GM23338 (cell line): ENCODE data around the gene SNTB2. TPM values are rescaled to one million over a fixed set of nuclear protein-coding genes. Genes with fewer than 3 reads are reported as not detected.

ENCODE experiments used
- ATAC-seq: fragments of 200-7000 bp; cut with Tn5 transposase; 3 replicates; pipeline ENCODE4 v1.9.1; 2020
- DNase-seq: peaks from one replicate; pipeline ENCODE4 v3.0.0-alpha.2; 2015; ENCODE audit warnings: low spot score
- H2AFZ ChIP-seq: fragments of 200-600 bp; sonication (generic); 2 replicates; pipeline ENCODE4 v1.8.0; 2016; ENCODE audit warnings: antibody characterized with exemption, mild to moderate bottlenecking, moderate library complexity
- H3F3A ChIP-seq: fragments of 200-600 bp; sonication (generic); replicated peaks from 2 replicates; pipeline ENCODE4 v1.8.0; 2017; ENCODE audit warnings: antibody characterized with exemption, mixed run types, low read depth
- H3K27ac ChIP-seq: fragments of 200-600 bp; sonication (generic); 2 replicates; pipeline ENCODE4 v1.6.1; 2016; ENCODE audit warnings: low read depth
- H3K27me3 ChIP-seq: fragments of 200-600 bp; sonication (generic); 2 replicates; pipeline ENCODE4 v1.8.0; 2016; ENCODE audit warnings: mild to moderate bottlenecking, mixed run types, moderate library complexity; ENCODE audit not compliant: insufficient read depth
- H3K36me3 ChIP-seq: fragments of 200-600 bp; sonication (generic); 2 replicates; pipeline ENCODE4 v1.8.0; 2016; ENCODE audit warnings: mild to moderate bottlenecking; ENCODE audit not compliant: insufficient read depth
- H3K4me1 ChIP-seq: fragments of 200-600 bp; sonication (generic); 2 replicates; pipeline ENCODE4 v1.8.0; 2016; ENCODE audit warnings: mild to moderate bottlenecking, moderate library complexity; ENCODE audit not compliant: insufficient read depth
- H3K4me2 ChIP-seq: fragments of 200-600 bp; sonication (generic); 2 replicates; pipeline ENCODE4 v1.7.1; 2017; ENCODE audit warnings: mixed run types
- H3K4me3 ChIP-seq: fragments of 200-600 bp; sonication (generic); 2 replicates; pipeline ENCODE4 v1.6.1; 2016; ENCODE audit warnings: mixed run types
- H3K79me2 ChIP-seq: fragments of 200-600 bp; sonication (generic); replicated peaks from 2 replicates; pipeline ENCODE4 v1.8.0; 2017; ENCODE audit warnings: mild to moderate bottlenecking; ENCODE audit not compliant: insufficient read depth
- H3K9me2 ChIP-seq: fragments of 200-600 bp; sonication (generic); 2 replicates; pipeline ENCODE4 v1.8.0; 2017; ENCODE audit not compliant: insufficient read depth
- H4K20me1 ChIP-seq: fragments of 200-600 bp; sonication (generic); replicated peaks from 2 replicates; pipeline ENCODE4 v1.8.0; 2017; ENCODE audit warnings: mild to moderate bottlenecking; ENCODE audit not compliant: insufficient read depth
- H3K27ac Mint-ChIP-seq: 2 replicates; pipeline ENCODE4 v1.8.0; 2020; ENCODE audit warnings: inconsistent platforms, mild to moderate bottlenecking, moderate library complexity, mixed read lengths
- H3K27me3 Mint-ChIP-seq: 3 replicates; pipeline ENCODE4 v1.8.0; 2022; ENCODE audit warnings: low read depth, mild to moderate bottlenecking, moderate library complexity, mixed read lengths, inconsistent platforms; ENCODE audit not compliant: insufficient read depth, poor library complexity
- H3K36me3 Mint-ChIP-seq: 3 replicates; pipeline ENCODE4 v1.8.0; 2021; ENCODE audit warnings: low read depth, mild to moderate bottlenecking, inconsistent platforms, moderate library complexity, mixed read lengths
- H3K4me1 Mint-ChIP-seq: 3 replicates; pipeline ENCODE4 v1.8.0; 2020; ENCODE audit warnings: mild to moderate bottlenecking, inconsistent platforms, mixed read lengths
- H3K4me3 Mint-ChIP-seq: 3 replicates; pipeline ENCODE4 v1.8.0; 2021; ENCODE audit warnings: moderate library complexity, mild to moderate bottlenecking, inconsistent platforms, mixed read lengths
- H3K9me3 Mint-ChIP-seq: 3 replicates; pipeline ENCODE4 v1.8.0; 2020; ENCODE audit warnings: moderate library complexity, mild to moderate bottlenecking, inconsistent platforms, mixed read lengths
- CREB1 ChIP-seq: fragments of 250-450 bp; sonication (Bioruptor Pico); IDR thresholded peaks from 2 replicates; pipeline ENCODE4 v1.5.0; 2020; ENCODE audit warnings: low read depth, mild to moderate bottlenecking, moderate library complexity
- ETS1 ChIP-seq: IDR thresholded peaks from 2 replicates; pipeline ENCODE4 v1.6.1; 2016; ENCODE audit warnings: antibody characterized with exemption
- EZH2 ChIP-seq: fragments of 200-600 bp; sonication (generic); IDR thresholded peaks from one replicate; pipeline ENCODE4 v1.8.0; 2017; ENCODE audit warnings: antibody characterized with exemption, mild to moderate bottlenecking, low read depth; ENCODE audit not compliant: unreplicated experiment
- EZH2phosphoT487 ChIP-seq: fragments of 200-600 bp; sonication (generic); IDR thresholded peaks from one replicate; pipeline ENCODE4 v1.8.1; 2018; ENCODE audit warnings: antibody characterized with exemption; ENCODE audit not compliant: unreplicated experiment
- JUNB ChIP-seq: IDR thresholded peaks from one replicate; pipeline ENCODE4 v1.6.1; 2016; ENCODE audit warnings: antibody characterized with exemption; ENCODE audit not compliant: unreplicated experiment
- NANOG ChIP-seq: IDR thresholded peaks from 2 replicates; pipeline ENCODE4 v1.6.1; 2016; ENCODE audit warnings: antibody characterized with exemption, borderline replicate concordance
- POLR2AphosphoS5 ChIP-seq: IDR thresholded peaks from 2 replicates; pipeline ENCODE4 v1.6.1; 2016; ENCODE audit warnings: antibody characterized with exemption, low read depth
- STAT1 ChIP-seq: IDR thresholded peaks from one replicate; pipeline ENCODE4 v1.6.1; 2016; ENCODE audit warnings: antibody characterized with exemption; ENCODE audit not compliant: unreplicated experiment
- ZNF331 ChIP-seq: fragments of 250-450 bp; sonication (Bioruptor Pico); IDR thresholded peaks from 2 replicates; pipeline ENCODE4 v1.5.0; 2020; ENCODE audit warnings: low read depth, mild to moderate bottlenecking, moderate library complexity
- polyA plus RNA-seq: library from polyadenylated mRNA; unstranded; fragments of >200 nt; fragmentation: Nextera tagmentation; extraction: Ambion mirVana; gene quantifications from 2 replicates; pipeline ENCODE4 v1.2.1, GENCODE V29; 2016
- total RNA-seq: library from RNA; depleted of rRNA; stranded (reverse); fragments of >200 nt; shearing (Covaris generic); gene quantifications from 2 replicates; pipeline ENCODE4 v1.2.3, GENCODE V29; 2014
- TF ChIP-seq, protein P1 (sequence below): IDR thresholded peaks from one replicate; pipeline ENCODE4 v1.6.1; 2018; ENCODE audit warnings: antibody characterized with exemption; ENCODE audit not compliant: unreplicated experiment
- TF ChIP-seq, protein P2 (sequence below), 2 experiments: fragments of 200-600 bp in 1 of 2; sonication (generic) in 1 of 2; conservative IDR thresholded peaks; 2 replicates each; pipeline versions ENCODE4 v1.5.1 to v1.6.1; 2016 to 2017; ENCODE audit warnings: antibody characterized with exemption in 2 of 2, low read depth in 2 of 2, mild to moderate bottlenecking in 2 of 2, moderate library complexity in 1 of 2

The SNTB2 gene
- total and polyA plus RNA-seq, 2 experiments from 2014 or later: 4.8 to 42.7 TPM

GRCh38 chr16:69169051-69169450, 17.9 kb upstream of the SNTB2 start:
- TF ChIP-seq, protein P1, sequence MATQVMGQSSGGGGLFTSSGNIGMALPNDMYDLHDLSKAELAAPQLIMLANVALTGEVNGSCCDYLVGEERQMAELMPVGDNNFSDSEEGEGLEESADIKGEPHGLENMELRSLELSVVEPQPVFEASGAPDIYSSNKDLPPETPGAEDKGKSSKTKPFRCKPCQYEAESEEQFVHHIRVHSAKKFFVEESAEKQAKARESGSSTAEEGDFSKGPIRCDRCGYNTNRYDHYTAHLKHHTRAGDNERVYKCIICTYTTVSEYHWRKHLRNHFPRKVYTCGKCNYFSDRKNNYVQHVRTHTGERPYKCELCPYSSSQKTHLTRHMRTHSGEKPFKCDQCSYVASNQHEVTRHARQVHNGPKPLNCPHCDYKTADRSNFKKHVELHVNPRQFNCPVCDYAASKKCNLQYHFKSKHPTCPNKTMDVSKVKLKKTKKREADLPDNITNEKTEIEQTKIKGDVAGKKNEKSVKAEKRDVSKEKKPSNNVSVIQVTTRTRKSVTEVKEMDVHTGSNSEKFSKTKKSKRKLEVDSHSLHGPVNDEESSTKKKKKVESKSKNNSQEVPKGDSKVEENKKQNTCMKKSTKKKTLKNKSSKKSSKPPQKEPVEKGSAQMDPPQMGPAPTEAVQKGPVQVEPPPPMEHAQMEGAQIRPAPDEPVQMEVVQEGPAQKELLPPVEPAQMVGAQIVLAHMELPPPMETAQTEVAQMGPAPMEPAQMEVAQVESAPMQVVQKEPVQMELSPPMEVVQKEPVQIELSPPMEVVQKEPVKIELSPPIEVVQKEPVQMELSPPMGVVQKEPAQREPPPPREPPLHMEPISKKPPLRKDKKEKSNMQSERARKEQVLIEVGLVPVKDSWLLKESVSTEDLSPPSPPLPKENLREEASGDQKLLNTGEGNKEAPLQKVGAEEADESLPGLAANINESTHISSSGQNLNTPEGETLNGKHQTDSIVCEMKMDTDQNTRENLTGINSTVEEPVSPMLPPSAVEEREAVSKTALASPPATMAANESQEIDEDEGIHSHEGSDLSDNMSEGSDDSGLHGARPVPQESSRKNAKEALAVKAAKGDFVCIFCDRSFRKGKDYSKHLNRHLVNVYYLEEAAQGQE: no peak
- TF ChIP-seq EZH2 (no peak), JUNB (no peak), STAT1 (no peak), ZNF331 (no peak)
- Histone ChIP-seq H3F3A (0 out of 2 replicates have a peak, but pooled peaks cover 6% of the 10 kb centered on the region), H3K36me3 (peaks cover 32% of the 10 kb centered on the region), H3K27me3 (no peaks in the 10 kb centered on the region), H3K4me1 (no peaks in the 10 kb centered on the region), H3K79me2 (no peaks in the 10 kb centered on the region), H2AFZ (no peak overlapping the region), H3K27ac (peak overlapping the region; percentile 60), H3K4me2 (no peak overlapping the region), H3K4me3 (no peak overlapping the region), H4K20me1 (peaks cover 15% of the 10 kb centered on the region), H3K9me2 (no peaks in the 10 kb centered on the region)
- no peak overlapping the region for H3K4me3 Mint-ChIP-seq
- no peak overlapping the region for H3K27ac Mint-ChIP-seq
- H3K36me3 Mint-ChIP-seq: peaks cover 58% of the 10 kb centered on the region
- DNase-seq: no peak
- peaks cover 13% of the 10 kb centered on the region; the same call in 2 of the 3 replicates for H3K4me1 Mint-ChIP-seq
- no peak for ATAC-seq
- H3K9me3 Mint-ChIP-seq: no peaks in the 10 kb centered on the region
- H3K27me3 Mint-ChIP-seq: peaks cover 2% of the 10 kb centered on the region

DNA sequence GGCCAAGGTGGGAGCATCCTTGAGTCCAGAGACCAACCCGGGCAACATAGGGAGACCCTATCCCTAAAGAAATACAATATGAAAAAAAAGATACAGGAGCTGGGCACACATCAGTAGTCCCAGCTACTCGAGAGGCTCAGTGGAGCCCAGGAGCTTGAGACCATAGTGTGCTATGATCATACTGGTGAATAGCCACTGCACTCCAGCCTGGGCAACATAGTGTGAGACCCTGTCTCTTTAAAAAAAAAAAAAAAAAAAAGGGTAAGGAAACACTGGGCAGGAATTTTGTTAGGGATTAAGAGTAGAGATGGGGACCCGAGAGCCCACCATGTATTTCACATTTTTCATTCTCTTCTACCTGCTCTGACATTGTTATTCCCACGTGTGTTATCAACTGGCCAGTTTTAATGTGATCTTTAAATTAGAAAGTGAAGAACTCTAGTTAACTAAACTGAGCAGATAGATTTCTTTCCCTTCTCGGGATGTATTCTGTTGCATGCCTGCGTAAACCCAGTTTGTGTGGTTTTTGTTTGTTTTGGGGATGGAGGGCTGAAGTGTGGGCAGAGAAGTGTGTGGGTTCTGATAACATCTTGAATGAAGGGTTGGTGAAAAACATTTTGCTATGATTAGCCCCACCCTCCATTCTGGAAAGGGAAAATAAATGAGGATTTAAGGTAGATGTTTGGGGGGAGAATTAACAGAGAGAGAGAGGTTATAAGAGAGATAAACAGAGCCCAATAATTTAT, 17.2 kb upstream of the SNTB2 start:
- no peaks in the 10 kb centered on the region for H3K4me1 ChIP-seq
- peaks cover 25% of the 10 kb centered on the region for H3K36me3 ChIP-seq
- no peak overlapping the region for H2AFZ ChIP-seq
- no peaks in the 10 kb centered on the region for H3K79me2 ChIP-seq
- Mint-ChIP-seq H3K4me1 (peaks cover 13% of the 10 kb centered on the region; the same call in 2 of the 3 replicates), H3K9me3 (no peaks in the 10 kb centered on the region), H3K27me3 (peaks cover 2% of the 10 kb centered on the region), H3K36me3 (peaks cover 54% of the 10 kb centered on the region), H3K27ac (peak overlapping the region; percentile 8; the same call in 1 of the 2 replicates), H3K4me3 (no peak overlapping the region; the same call in 2 of the 3 replicates)
- 0 out of 2 replicates have a peak, but pooled peaks cover 6% of the 10 kb centered on the region for H3F3A ChIP-seq
- H3K9me2 ChIP-seq: no peaks in the 10 kb centered on the region
- ATAC-seq (no peak), DNase-seq (no peak)
- no peaks in the 10 kb centered on the region for H3K27me3 ChIP-seq
- H3K27ac ChIP-seq: peak overlapping the region; percentile 60; the same call in 1 of the 2 replicates
- no peak overlapping the region for H3K4me3 ChIP-seq
- H4K20me1 ChIP-seq: peaks cover 15% of the 10 kb centered on the region
- H3K4me2 ChIP-seq: no peak overlapping the region
- no peak for TF ChIP-seq ETS1
- TF ChIP-seq, protein P2, sequence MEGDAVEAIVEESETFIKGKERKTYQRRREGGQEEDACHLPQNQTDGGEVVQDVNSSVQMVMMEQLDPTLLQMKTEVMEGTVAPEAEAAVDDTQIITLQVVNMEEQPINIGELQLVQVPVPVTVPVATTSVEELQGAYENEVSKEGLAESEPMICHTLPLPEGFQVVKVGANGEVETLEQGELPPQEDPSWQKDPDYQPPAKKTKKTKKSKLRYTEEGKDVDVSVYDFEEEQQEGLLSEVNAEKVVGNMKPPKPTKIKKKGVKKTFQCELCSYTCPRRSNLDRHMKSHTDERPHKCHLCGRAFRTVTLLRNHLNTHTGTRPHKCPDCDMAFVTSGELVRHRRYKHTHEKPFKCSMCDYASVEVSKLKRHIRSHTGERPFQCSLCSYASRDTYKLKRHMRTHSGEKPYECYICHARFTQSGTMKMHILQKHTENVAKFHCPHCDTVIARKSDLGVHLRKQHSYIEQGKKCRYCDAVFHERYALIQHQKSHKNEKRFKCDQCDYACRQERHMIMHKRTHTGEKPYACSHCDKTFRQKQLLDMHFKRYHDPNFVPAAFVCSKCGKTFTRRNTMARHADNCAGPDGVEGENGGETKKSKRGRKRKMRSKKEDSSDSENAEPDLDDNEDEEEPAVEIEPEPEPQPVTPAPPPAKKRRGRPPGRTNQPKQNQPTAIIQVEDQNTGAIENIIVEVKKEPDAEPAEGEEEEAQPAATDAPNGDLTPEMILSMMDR (conservative IDR thresholded peaks at IDR 0.05; ENCODE audit: low read depth in 2 of 2): no peak
- no peak for TF ChIP-seq NANOG
- TF ChIP-seq POLR2AphosphoS5: no peak
- no peak for TF ChIP-seq JUNB
- TF ChIP-seq STAT1: no peak
- TF ChIP-seq CREB1: no peak
- no peak for TF ChIP-seq EZH2phosphoT487
- no peak for TF ChIP-seq ZNF331
